GM10266 (cell line): ENCODE data around the gene C3orf70.

ENCODE experiments used
- DNase-seq: peaks from one replicate; pipeline ENCODE4 v3.0.0; 2012; ENCODE audit errors: extremely low spot score
- CTCF ChIP-seq: IDR thresholded peaks from 2 replicates; pipeline ENCODE4 v1.5.1; 2012; ENCODE audit warnings: mild to moderate bottlenecking, low read depth; ENCODE audit not compliant: control insufficient read depth, insufficient read depth; ENCODE audit errors: missing control alignments

C3orf70 gene

DNA sequence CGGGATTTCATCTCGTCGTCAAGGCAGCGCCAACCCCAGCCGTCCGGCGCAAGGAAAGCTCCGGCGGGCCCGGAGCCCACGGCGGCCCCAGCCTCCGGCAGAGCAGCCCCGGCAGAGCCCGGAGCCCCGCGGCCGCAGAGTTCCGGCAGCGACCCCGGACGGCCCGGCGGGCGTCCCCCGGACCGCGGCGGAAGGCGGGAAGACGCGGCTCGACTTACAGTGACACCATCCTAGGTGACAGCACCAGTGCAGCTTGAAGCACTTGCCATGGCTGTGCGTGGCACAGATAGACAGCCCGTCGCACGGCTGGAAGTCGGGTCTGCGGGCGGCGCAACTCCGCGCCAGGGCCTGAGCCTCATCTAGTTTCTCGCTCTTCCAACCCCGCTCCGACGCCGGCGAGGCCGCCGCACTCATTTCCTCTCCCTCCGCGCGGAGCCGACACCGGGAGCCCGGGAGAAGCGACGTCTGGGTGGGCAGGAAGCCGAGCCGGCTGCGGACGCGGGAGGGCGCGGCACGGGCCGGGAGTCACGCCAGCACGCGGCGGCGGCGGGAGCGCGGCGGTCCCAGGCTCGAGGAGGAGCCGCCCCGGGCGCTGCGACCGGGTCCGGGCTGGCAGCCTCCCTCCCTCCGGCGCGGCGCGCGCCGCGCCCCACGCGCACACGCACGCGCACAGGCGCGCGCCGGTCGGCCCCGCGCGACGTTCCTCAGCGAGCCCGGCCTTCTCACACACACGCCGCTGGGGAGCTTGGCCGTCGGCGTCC, at the start of gene C3orf70:
TSS of gene C3orf70 (minus strand) at position 651 of the 761 bp plus-strand sequence. CDS start at position 414, 237 bp downstream.
- peak; percentile 75 for DNase-seq

DNA sequence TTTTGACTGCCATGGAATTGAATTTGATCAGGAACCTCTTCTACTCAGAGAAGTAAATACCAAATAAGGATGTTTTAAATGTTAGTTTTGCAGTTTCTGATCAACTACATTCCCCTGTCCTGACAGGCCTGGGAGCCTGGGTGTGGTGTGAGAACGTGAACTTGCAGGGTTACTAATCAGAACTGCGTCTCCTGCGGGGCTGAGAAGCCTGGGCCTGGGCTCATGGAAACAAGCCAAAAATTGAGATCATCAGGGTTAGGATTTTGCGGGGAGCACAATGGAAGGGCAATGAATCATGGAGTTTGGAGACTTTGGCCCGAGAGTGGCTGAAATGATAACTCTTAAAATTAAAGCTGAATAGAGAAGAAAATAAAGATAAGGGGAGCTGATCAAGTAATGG, 47.8 kb upstream of the C3orf70 start:
- no peak for TF ChIP-seq CTCF

More for the DNA sequence above, at the start of gene C3orf70:
- TF ChIP-seq CTCF: no peak

DNA sequence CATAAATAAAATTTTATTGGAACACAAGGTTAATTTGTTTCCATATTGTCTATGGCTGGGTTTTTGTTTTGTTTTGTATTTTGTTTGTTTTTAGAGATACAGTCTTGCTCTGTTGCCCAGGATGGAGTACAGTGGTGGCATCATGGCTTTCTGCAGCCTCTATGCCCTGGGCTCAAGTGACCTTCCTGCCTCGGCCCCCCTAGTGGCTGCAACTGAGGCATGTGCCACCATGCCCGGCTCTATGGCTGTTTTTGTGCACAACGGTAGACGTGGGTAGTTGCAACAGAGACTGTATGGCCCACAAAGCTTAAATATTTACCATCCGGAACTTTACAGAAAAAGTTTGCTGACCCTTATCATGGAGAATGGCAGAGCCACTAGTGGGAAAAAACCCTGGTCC, 46.8 kb upstream of the C3orf70 start:
- no peak for TF ChIP-seq CTCF
- no peak for DNase-seq

More for the DNA sequence above, 47.8 kb upstream of the C3orf70 start:
- DNase-seq: no peak

- no peak for TF ChIP-seq CTCF
- DNase-seq: no peak
Observed at GRCh38 chr3:185199206-185199605, 46.3 kb upstream of the C3orf70 start.

GRCh38 chr3:185197068-185197467, 44.2 kb upstream of the C3orf70 start:
- no peak for TF ChIP-seq CTCF
- DNase-seq: no peak

DNA sequence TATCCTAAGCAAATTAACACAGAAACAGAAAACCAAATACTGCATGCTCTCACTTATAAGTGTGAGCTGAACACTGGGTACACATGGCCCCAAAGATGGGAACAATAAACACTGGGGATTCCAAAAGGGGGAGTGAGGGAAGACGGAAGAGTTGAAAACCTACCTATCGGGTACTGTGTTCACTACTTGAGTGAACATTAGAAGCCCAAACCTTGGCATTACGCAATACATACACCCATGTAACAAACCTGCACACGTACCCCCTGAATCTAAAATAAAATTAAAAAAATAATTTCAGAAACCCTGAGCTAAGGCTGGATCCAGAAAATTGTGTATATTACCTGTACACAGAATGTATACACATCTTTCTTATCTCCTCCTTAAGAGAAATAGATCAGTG, 42.8 kb upstream of the C3orf70 start:
- TF ChIP-seq CTCF: no peak
- no peak for DNase-seq

DNA sequence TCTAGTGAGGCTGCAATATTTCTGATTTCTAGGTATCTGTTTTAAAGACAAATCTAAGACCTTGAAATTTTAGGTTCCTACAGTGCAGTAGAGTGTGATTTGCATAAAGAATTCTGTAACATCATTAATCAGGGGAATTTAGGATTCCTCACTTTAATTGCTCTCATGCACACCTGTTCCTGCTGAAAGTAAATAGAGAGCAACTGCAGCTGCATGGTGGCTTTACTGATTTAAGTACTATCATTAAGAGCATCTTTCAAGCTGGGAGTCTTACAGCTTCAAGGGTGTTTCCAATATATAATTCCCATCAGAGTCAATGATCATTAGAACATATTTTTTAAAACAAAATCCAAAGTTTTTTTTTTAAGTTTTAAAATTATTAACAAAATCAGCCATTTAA, 36.0 kb upstream of the C3orf70 start:
- no peak for TF ChIP-seq CTCF

More for the DNA sequence above, 36.0 kb upstream of the C3orf70 start:
- DNase-seq: no peak
